ENCODE results near the gene TBX15. TPM values are rescaled to one million over a fixed set of nuclear protein-coding genes. Genes with fewer than 3 reads are reported as not detected.

The TBX15 gene
- polyA plus RNA-seq, 1 donor (not counting 4 experiments of a cell fraction or from before 2014, with no cell fraction given), result not detected

GRCh38 chr1:119026956-119027355 lies 38.8 kb upstream of the TBX15 start:
- H2AFZ ChIP-seq (ENCODE audit: control insufficient read depth, low read length), result no peak overlapping the region
- H3K9me3 ChIP-seq (ENCODE audit: control insufficient read depth, low read depth, low read length), result no peaks in the 10 kb centered on the region
- no peaks in the 10 kb centered on the region for H4K20me1 ChIP-seq (ENCODE audit: control insufficient read depth, extremely low read depth, insufficient read depth, low read length)
- H3K36me3 ChIP-seq (ENCODE audit: control insufficient read depth in 2 of 2, extremely low read depth in 1 of 2, insufficient read depth in 2 of 2, low read length in 2 of 2), result no peaks in the 10 kb centered on the region
- H3K27me3 ChIP-seq (ENCODE audit: control insufficient read depth, extremely low read depth, insufficient read depth, low read length), result no peaks in the 10 kb centered on the region
- peaks cover 2% of the 10 kb centered on the region for H3K4me1 ChIP-seq (ENCODE audit: control insufficient read depth, extremely low read depth, insufficient read depth, low read length)
- H3K4me2 ChIP-seq (ENCODE audit: control insufficient read depth, extremely low read depth, insufficient read depth, low read depth, low read length), result no peak overlapping the region
- DNase-seq (ENCODE audit: low read depth, low spot score) (no peak), FAIRE-seq (no peak)
- H3K27ac ChIP-seq (ENCODE audit: control insufficient read depth, insufficient read depth, low read length), result no peak overlapping the region
- H3K79me2 ChIP-seq (ENCODE audit: control insufficient read depth, insufficient read depth, low read length), result no peaks in the 10 kb centered on the region
- dilution Hi-C loops (cut with MboI; ENCODE audit: extremely low pct_ligation_motif_present, low sequenced_read_pairs), result no loop called here
- TF ChIP-seq EZH2 (IDR thresholded peaks at IDR 0.05; ENCODE audit: low read length) (no peak), CTCF (optimal IDR thresholded peaks at IDR 0.05 in 1 of 3, IDR thresholded peaks at IDR 0.05 in 1 of 3, conservative IDR thresholded peaks at IDR 0.05 in 1 of 3; ENCODE audit: extremely low read depth in 1 of 3, insufficient read depth in 2 of 3, low read length in 3 of 3) (no peak)
- no peak overlapping the region for H3K4me3 ChIP-seq (ENCODE audit: control insufficient read depth in 2 of 3, extremely low read depth in 1 of 3, insufficient read depth in 2 of 3, low read depth in 1 of 3, low read length in 3 of 3)
- no peaks in the 10 kb centered on the region for H3K9me1 ChIP-seq (ENCODE audit: control insufficient read depth, extremely low read depth, insufficient read depth, low read length)
- no peak overlapping the region for H3K9ac ChIP-seq (ENCODE audit: control insufficient read depth, extremely low read depth, insufficient read depth, low read length)

- no peaks in the 10 kb centered on the region for H3K9me3 ChIP-seq (ENCODE audit: control insufficient read depth, low read depth, low read length)
- no peak overlapping the region for H3K9ac ChIP-seq (ENCODE audit: control insufficient read depth, extremely low read depth, insufficient read depth, low read length)
- H3K4me1 ChIP-seq (ENCODE audit: control insufficient read depth, extremely low read depth, insufficient read depth, low read length), result peaks cover 5% of the 10 kb centered on the region
- FAIRE-seq (no peak), DNase-seq (ENCODE audit: low read depth, low spot score) (no peak)
- TF ChIP-seq EZH2 (IDR thresholded peaks at IDR 0.05; ENCODE audit: low read length) (no peak), CTCF (optimal IDR thresholded peaks at IDR 0.05 in 1 of 3, IDR thresholded peaks at IDR 0.05 in 1 of 3, conservative IDR thresholded peaks at IDR 0.05 in 1 of 3; ENCODE audit: extremely low read depth in 1 of 3, insufficient read depth in 2 of 3, low read length in 3 of 3) (no peak)
- H3K4me3 ChIP-seq (ENCODE audit: control insufficient read depth in 2 of 3, extremely low read depth in 1 of 3, insufficient read depth in 2 of 3, low read depth in 1 of 3, low read length in 3 of 3), result no peak overlapping the region
- H4K20me1 ChIP-seq (ENCODE audit: control insufficient read depth, extremely low read depth, insufficient read depth, low read length), result no peaks in the 10 kb centered on the region
- H3K9me1 ChIP-seq (ENCODE audit: control insufficient read depth, extremely low read depth, insufficient read depth, low read length), result no peaks in the 10 kb centered on the region
- dilution Hi-C loops (cut with MboI; ENCODE audit: extremely low pct_ligation_motif_present, low sequenced_read_pairs), result no loop called here
- H3K36me3 ChIP-seq (ENCODE audit: control insufficient read depth in 2 of 2, extremely low read depth in 1 of 2, insufficient read depth in 2 of 2, low read length in 2 of 2), result no peaks in the 10 kb centered on the region
- no peak overlapping the region for H3K4me2 ChIP-seq (ENCODE audit: control insufficient read depth, extremely low read depth, insufficient read depth, low read depth, low read length)
- H3K79me2 ChIP-seq (ENCODE audit: control insufficient read depth, insufficient read depth, low read length), result no peaks in the 10 kb centered on the region
- H2AFZ ChIP-seq (ENCODE audit: control insufficient read depth, low read length), result no peak overlapping the region
- H3K27me3 ChIP-seq (ENCODE audit: control insufficient read depth, extremely low read depth, insufficient read depth, low read length), result no peaks in the 10 kb centered on the region
- H3K27ac ChIP-seq (ENCODE audit: control insufficient read depth, insufficient read depth, low read length), result no peak overlapping the region
Measured at GRCh38 chr1:119015547-119015946, 27.4 kb upstream of the TBX15 start.
